ENCODE measurements around the gene HEXD.

GRCh38 chr17:82402865-82403264, 15.3 kb upstream of the HEXD start:
- TF ChIP-seq CTCF (conservative IDR thresholded peaks at IDR 0.05) (no peak), EZH2 (IDR thresholded peaks at IDR 0.05; ENCODE audit: low read depth) (no peak)
